ENCODE measurements around the gene ACSS3.
"Not testable (repeated sequence)": the region's sequence is repeated elsewhere in the genome, so short reads cannot be mapped to it uniquely, and the experiment has no call there.

ACSS3 gene

GRCh38 chr12:81172851-81173250 is 95.0 kb downstream of the ACSS3 start:
- no peak for FAIRE-seq

GRCh38 chr12:81174664-81175063 is 96.8 kb downstream of the ACSS3 start:
- no peak for FAIRE-seq

- no peak for FAIRE-seq
Observed at GRCh38 chr12:81176796-81177195, 98.9 kb downstream of the ACSS3 start.

- no peak for FAIRE-seq
Observed at GRCh38 chr12:81181691-81182090, 103.8 kb downstream of the ACSS3 start.

- FAIRE-seq, result no peak
Observed at GRCh38 chr12:81187686-81188085, 109.8 kb downstream of the ACSS3 start.

- no peak for FAIRE-seq
Observed at GRCh38 chr12:81196595-81196994, 118.7 kb downstream of the ACSS3 start.

GRCh38 chr12:81200561-81200960 is 122.7 kb downstream of the ACSS3 start:
- not testable (repeated sequence) for FAIRE-seq

- no peak for FAIRE-seq
Observed at GRCh38 chr12:81203671-81204204, 125.9 kb downstream of the ACSS3 start.

GRCh38 chr12:81205416-81205815 is 127.5 kb downstream of the ACSS3 start:
- no peak for FAIRE-seq

- FAIRE-seq, result no peak
Observed at GRCh38 chr12:81206429-81206828, 128.6 kb downstream of the ACSS3 start.

GRCh38 chr12:81207173-81207572 is 129.3 kb downstream of the ACSS3 start:
- FAIRE-seq, result no peak

GRCh38 chr12:81207664-81208063 is 129.8 kb downstream of the ACSS3 start:
- FAIRE-seq, result no peak

GRCh38 chr12:81208187-81208911 is 130.5 kb downstream of the ACSS3 start:
- no peak for FAIRE-seq

GRCh38 chr12:81209012-81209411 is 131.1 kb downstream of the ACSS3 start:
- no peak for FAIRE-seq

GRCh38 chr12:81209772-81210225 is 131.9 kb downstream of the ACSS3 start:
- FAIRE-seq, result not testable (repeated sequence)

GRCh38 chr12:81211306-81211705 is 133.4 kb downstream of the ACSS3 start:
- FAIRE-seq, result no peak

GRCh38 chr12:81212996-81213696 is 135.3 kb downstream of the ACSS3 start:
- FAIRE-seq, result no peak

- FAIRE-seq, result no peak
Observed at GRCh38 chr12:81216739-81217138, 138.9 kb downstream of the ACSS3 start.

- FAIRE-seq, result no peak
Observed at GRCh38 chr12:81221681-81222080, 143.8 kb downstream of the ACSS3 start.

- FAIRE-seq, result no peak
Observed at GRCh38 chr12:81222846-81223592, 145.1 kb downstream of the ACSS3 start.

GRCh38 chr12:81224626-81225025 is 146.7 kb downstream of the ACSS3 start:
- no peak for FAIRE-seq

- no peak for FAIRE-seq
Observed at GRCh38 chr12:81229759-81230158, 151.9 kb downstream of the ACSS3 start.
